Measurements from ENCODE around the gene SH3RF3.

SH3RF3 gene

GRCh38 chr2:109468893-109469292, 339.9 kb downstream of the SH3RF3 start:
- DNase-seq (ENCODE audit: low read depth in 2 of 2), result no peak

DNA sequence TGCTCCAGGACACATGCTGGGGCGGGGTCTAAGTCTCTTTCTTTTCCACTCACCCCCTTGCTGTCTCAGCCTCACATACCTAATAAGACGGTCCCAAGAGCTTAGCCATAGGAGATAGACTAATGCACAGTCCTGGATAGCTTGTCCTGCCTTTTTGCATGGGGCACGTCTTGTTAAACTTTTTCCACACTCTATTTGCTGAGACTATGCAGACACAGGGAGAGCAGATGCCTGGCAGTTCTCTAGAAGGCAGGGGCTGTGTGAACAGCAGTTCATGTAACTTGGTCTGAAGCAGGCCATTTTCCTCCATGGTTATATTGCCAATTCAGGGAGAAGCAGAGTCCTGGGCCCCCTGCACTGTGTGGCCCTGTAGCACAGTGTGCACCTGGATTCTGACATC, 342.7 kb downstream of the SH3RF3 start:
- no peak for DNase-seq (ENCODE audit: low read depth in 2 of 2)

GRCh38 chr2:109472331-109472959, 343.4 kb downstream of the SH3RF3 start:
- DNase-seq (ENCODE audit: low read depth in 2 of 2), result no peak

DNA sequence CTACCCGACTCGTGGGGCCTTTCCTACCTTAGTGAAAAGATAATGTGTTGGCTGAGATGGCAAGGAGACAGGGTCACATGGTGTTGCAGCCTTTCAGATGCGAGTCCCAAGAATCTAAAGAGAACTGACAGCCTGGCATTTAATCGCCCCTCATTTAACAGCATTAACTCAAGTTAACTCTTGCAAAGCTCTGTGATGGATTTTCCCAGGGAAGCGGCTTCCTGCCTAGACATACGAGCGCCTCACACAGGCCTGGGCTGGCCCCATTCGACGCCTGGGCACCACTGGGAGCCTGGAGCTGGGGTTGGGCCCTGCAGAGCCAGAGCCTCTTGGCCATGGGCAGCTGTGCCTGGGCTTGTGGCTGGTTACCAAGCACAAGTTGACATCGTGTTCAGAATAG, 344.0 kb downstream of the SH3RF3 start:
- DNase-seq (ENCODE audit: low read depth in 2 of 2), result no peak

- no peak for DNase-seq (ENCODE audit: low read depth in 2 of 2)
Observed at GRCh38 chr2:109473616-109474318, 344.8 kb downstream of the SH3RF3 start.

GRCh38 chr2:109474319-109474825, 345.4 kb downstream of the SH3RF3 start:
- DNase-seq (ENCODE audit: low read depth in 2 of 2), result no peak

- DNase-seq (ENCODE audit: low read depth in 2 of 2), result no peak
Observed at GRCh38 chr2:109475531-109476210, 346.7 kb downstream of the SH3RF3 start.

GRCh38 chr2:109476641-109477441, 347.8 kb downstream of the SH3RF3 start:
- DNase-seq (ENCODE audit: low read depth in 2 of 2), result no peak

DNA sequence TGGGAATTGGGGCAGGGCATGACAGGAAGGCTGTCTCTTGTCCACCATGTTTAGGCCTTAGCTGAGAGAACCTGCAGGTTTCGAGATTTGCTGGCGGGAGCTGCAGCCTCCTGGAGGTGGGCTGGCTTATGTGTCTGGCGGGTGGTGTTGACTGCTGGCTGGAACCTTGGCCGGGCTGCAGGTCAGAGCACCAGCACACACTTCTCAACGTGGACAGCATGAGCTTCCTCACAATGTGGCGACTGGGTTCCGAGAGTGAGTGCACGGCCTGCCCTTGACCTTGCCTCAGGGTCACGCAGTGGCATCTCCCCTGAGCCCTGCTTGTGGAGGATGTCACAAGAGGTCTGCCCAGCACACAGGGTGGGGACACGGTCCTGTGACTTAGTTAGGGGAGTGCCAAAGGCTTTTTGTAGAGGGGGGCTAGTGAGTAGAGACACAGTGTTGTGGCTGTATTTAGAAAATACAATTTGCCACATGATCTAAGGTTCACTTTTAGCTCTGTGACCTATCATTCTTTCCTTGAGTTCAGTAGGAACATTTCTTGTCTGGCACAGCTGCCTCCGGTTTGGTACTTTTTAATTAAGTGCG, 350.0 kb downstream of the SH3RF3 start:
- no peak for DNase-seq (ENCODE audit: low read depth in 2 of 2)

DNA sequence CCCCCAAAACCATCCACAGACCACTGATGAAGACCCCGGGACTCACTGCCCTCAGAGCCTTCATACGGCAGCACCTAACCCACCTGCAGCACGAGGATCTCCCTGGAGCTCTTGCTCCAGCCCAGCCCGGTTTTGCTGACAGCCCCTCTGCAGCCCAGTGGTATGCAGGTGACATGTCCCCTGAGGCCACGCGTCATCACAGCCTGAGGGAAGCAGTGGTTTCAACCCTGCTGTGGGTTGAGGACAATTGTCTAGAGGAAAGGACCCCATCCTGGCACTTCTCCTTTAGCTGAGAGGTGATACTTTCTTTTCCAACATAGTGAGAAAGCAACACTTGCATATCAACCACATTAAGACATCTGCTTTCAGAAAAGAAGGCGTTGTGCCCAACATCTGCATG, 350.8 kb downstream of the SH3RF3 start:
- DNase-seq (ENCODE audit: low read depth in 2 of 2), result no peak

DNA sequence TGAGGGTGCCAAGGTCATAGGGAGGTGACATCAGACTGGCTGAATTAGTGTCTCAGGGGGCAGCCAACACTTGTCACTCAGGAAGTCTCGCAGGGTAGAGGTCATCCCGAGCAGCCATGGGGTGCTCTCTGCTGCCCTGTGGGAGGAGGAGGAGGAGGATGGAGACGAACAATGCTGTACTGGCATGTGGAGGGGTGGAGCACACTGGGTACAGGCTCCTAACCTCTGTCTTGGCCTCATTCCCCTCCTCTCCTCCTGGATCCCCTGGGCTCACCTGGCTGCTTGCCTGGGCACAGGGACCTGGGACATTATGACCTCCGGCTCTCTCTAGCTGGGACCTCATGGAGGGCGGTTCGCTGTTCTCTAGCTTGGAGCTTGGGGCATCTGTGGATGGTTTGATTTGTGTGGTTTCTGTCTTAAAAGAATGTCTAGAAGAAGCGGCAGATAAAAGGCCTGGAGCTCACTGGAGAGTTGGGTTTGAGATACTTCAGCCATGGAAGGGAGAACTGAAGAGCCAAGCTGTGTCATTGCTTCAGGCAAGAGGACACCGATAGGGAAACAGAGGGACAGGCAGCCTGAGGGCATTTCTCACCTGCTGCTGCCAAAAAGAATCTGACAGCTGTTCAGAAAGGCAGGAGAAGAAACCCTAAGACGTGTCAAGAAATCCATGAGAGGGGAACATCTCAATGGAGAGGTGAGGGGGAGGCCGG, 351.6 kb downstream of the SH3RF3 start:
- DNase-seq (ENCODE audit: low read depth in 2 of 2), result no peak

- DNase-seq (ENCODE audit: low read depth in 2 of 2), result no peak
Observed at GRCh38 chr2:109481196-109481555, 352.2 kb downstream of the SH3RF3 start.

DNA sequence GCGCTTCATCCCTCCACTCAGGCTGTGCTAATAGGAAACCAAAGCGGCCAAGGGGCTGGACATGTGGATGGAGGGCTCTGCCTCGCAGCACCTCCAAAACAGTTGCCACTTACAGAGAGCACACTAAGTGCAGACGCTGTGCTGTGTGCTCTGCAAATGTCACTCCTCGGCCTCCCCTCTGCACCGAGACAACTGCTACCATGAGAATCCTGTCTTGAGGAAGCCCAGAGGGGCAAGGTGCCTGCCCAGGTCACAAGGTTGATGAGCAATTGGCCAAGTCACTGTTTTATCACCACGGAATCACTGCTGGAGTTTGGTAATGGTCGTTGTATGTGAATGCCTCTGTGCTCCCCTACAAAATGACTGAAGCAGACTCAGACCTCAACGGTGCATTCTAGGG, 352.6 kb downstream of the SH3RF3 start:
- no peak for DNase-seq (ENCODE audit: low read depth in 2 of 2)

GRCh38 chr2:109482361-109482861, 353.4 kb downstream of the SH3RF3 start:
- no peak for DNase-seq (ENCODE audit: low read depth in 2 of 2)

GRCh38 chr2:109486711-109487535, 357.9 kb downstream of the SH3RF3 start:
- no peak for DNase-seq (ENCODE audit: low read depth in 2 of 2)

DNA sequence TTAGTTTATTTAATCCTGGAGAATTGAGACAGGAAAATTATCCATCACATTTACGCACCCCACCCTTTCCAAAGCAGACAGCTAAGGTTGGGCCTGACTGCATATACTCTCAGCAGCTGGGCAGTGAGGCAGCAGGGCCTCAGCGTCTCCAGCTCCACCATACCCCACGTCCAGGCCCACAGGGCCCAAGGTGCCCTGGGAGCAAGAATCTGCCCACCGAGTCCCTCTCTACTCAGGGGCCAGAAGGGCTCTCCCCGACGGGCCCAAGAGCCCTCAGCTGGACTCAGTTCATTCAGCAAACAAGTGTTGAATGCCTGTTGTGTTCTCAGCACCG, 358.5 kb downstream of the SH3RF3 start:
- no peak for DNase-seq (ENCODE audit: low read depth in 2 of 2)

- no peak for DNase-seq (ENCODE audit: low read depth in 2 of 2)
Observed at GRCh38 chr2:109487871-109488655, 359.1 kb downstream of the SH3RF3 start.

DNA sequence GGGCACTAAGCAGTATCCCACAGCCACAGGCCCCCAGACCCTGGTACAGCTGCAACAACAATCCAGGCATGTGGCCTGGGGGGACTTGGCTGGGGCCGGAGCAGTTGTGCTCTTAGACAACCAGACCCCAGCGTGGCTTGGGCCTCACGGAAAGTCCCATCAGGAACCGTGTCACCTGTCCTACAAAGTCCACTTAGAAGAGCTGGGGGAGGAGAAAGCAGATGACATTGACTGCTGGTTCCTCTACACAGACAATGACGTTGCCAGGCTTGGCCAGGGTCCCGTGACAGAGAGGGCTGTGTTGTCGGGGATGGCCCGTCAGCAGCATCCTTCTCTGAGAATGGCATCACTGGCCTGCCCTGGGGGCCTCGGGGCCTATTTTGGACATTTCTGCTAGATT, 360.3 kb downstream of the SH3RF3 start:
- DNase-seq (ENCODE audit: low read depth in 2 of 2), result no peak

DNA sequence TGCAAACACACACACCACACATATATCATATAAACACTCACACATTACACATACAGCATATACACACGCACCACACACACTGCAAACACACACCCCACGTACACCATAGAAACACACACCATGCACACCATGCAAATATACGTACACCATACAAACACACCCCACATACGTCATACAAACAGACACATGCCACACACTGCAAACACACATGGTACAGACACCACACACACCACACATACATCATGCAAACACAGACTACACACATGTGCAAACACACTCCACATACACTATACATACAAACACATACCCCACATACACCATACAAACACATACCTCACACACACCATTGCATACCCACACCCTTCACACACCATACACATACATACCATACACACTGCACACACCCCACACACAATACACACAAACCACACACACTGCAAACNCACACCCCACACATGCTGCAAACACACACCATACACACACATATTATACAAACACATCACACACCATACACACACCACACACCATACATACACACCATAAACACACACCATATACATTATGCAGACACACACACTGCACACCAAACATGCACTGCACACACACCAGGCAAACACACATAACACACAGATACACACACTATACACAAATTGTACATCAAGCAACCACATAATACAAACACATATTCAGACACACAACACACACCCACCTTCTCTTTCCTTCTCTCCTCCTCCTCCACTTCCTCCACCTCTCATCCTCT, 364.4 kb downstream of the SH3RF3 start:
- DNase-seq (ENCODE audit: low read depth in 2 of 2), result no peak

Measured in stimulated activated CD8-positive, alpha-beta memory T cell treated with anti-CD3 and anti-CD28 coated beads, Interleukin-7, amount 100 ng/mL, for 4 hours (primary cell).